OCI-LY3 (cell line): ENCODE results near the gene LPCAT1.

Experiments
- H2AFZ ChIP-seq: fragments of 200-600, 300-600 bp; shearing (Covaris generic); 2 replicates; pipeline ENCODE4 v1.6.0; 2014; ENCODE audit warnings: antibody characterized with exemption, low read depth, low read length
- H3K27ac ChIP-seq: fragments of 200-600, 300-600 bp; sonication (generic); 2 replicates; pipeline ENCODE4 v1.5.1; 2014; ENCODE audit warnings: mild to moderate bottlenecking, low read length, moderate library complexity, mixed read lengths
- H3K27me3 ChIP-seq: fragments of 200-600, 300-600 bp; sonication (generic); 2 replicates; pipeline ENCODE4 v1.6.1; 2014; ENCODE audit warnings: low read depth, low read length, mixed read lengths
- H3K36me3 ChIP-seq: fragments of 200-600, 300-600 bp; sonication (generic); replicated peaks from 2 replicates; pipeline ENCODE3; 2014; ENCODE audit warnings: low read depth, low read length, mixed read lengths
- H3K4me1 ChIP-seq: fragments of 300-600, 200-600 bp; sonication (generic); 2 replicates; pipeline ENCODE4 v1.6.1; 2014; ENCODE audit warnings: low read length, mixed read lengths
- H3K4me2 ChIP-seq: fragments of 200-600, 300-600 bp; sonication (generic); 2 replicates; pipeline ENCODE4 v1.6.1; 2014; ENCODE audit warnings: low read length, mixed read lengths
- H3K4me3 ChIP-seq: fragments of 300-600, 200-600 bp; sonication (generic); 2 replicates; pipeline ENCODE4 v1.5.1; 2014; ENCODE audit warnings: antibody characterized with exemption, mild to moderate bottlenecking, low read length, moderate library complexity
- H3K79me2 ChIP-seq: fragments of 300-600, 200-600 bp; shearing (Covaris generic); 2 replicates; pipeline ENCODE4 v1.6.1; 2014; ENCODE audit warnings: mild to moderate bottlenecking, low read length, mixed read lengths
- H3K9ac ChIP-seq: fragments of 300-600, 200-600 bp; shearing (Covaris generic); 2 replicates; pipeline ENCODE4 v1.6.0; 2014; ENCODE audit warnings: mild to moderate bottlenecking, low read length, moderate library complexity
- H3K9me3 ChIP-seq: fragments of 200-600, 300-600 bp; shearing (Covaris generic); 2 replicates; pipeline ENCODE4 v1.6.1; 2014; ENCODE audit warnings: low read length, mixed read lengths; ENCODE audit not compliant: insufficient read depth
- H4K20me1 ChIP-seq: fragments of 200-600, 300-600 bp; sonication (generic); 2 replicates; pipeline ENCODE4 v1.6.1; 2016; ENCODE audit warnings: low read length, mixed read lengths; ENCODE audit not compliant: insufficient read depth
- CTCF ChIP-seq: fragments of 200-600, 300-600 bp; sonication (generic); IDR thresholded peaks from 2 replicates; pipeline ENCODE4 v1.5.1; 2014; ENCODE audit warnings: antibody characterized with exemption, low read length, low read depth
- EZH2phosphoT487 ChIP-seq: fragments of 200-600 bp; shearing (Covaris generic); IDR thresholded peaks from 2 replicates; pipeline ENCODE4 v1.6.1; 2018; ENCODE audit warnings: antibody characterized with exemption, mixed run types, low read depth

The LPCAT1 gene

DNA sequence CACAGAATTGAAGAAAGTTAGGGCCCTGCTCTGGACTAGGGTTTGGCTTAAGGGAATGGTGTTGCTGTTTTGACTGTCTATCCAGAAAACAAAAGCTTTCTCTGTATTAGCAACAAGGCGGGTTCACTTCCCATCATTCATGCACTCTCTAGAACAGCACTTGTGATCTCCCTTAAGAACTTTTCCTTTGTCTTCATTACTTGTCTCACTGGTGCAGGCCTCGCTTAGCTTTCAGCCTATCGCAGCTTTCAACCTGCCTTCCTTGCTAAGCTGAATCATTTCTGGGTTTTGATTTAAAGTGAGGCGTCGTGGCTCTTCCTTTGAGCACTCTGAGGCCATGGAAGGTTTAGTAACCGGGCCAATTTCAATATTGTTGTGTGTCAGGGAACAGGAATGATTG, 35.2 kb upstream of the LPCAT1 start:
- H3K79me2 ChIP-seq: no peaks in the 10 kb centered on the region
- peaks cover 2% of the 10 kb centered on the region; the same call in 1 of the 2 replicates for H3K4me1 ChIP-seq
- no peak overlapping the region for H3K4me2 ChIP-seq
- H3K27ac ChIP-seq: no peak overlapping the region
- H3K9me3 ChIP-seq: no peaks in the 10 kb centered on the region
- no peak overlapping the region for H2AFZ ChIP-seq
- H3K4me3 ChIP-seq: no peak overlapping the region
- TF ChIP-seq EZH2phosphoT487 (no peak), CTCF (no peak)
- H3K9ac ChIP-seq: no peak overlapping the region
- H3K36me3 ChIP-seq: no peaks in the 10 kb centered on the region
- H4K20me1 ChIP-seq: no peaks in the 10 kb centered on the region
- H3K27me3 ChIP-seq: no peaks in the 10 kb centered on the region

GRCh38 chr5:1557114-1557873, 33.5 kb upstream of the LPCAT1 start:
- no peak for TF ChIP-seq EZH2phosphoT487
- no peak overlapping the region for H3K9ac ChIP-seq

DNA sequence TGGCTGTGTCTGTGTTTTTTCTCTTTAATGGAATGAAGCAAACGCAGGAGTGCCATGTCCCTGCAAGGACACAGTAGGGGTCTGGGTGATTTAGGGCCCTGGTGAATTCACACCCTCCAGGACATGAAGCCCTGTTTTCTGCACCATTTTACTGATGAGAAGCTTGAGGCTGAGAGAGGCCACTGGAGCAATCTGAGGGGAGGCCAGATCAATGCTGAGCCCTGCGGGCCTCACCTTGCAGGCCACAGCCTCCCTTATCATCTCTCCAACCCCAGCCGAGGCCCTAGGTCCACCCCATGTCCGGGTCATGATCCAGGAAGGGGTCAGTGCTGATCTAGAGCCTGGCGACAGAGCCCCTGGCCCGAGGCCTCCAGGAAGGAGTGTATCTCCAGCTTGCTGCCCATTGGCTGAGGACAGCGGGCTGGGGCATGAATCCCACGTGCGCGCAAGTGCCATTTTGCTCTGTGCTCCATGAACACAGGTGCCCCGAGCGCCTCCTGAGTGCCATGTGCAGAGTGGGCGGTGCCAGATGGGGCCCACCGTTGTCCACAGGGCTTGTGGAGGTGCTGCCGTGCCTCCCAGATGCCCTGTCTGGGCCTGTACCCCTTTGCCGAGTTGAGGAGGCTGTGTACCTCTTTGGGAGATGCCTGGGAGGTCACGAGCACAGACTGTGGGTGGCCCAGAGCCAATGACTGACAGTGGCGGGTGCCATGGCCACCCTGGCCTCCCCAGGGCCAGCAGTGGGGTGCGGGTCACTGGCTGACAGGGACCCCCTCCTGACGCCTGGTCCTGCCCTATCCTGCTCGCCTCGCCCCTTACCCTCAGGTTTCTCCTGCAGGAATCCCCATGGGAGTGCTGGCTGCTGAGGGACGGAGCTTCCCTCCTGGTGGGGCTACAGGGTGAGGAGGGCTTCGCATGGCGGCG, 32.3 kb upstream of the LPCAT1 start:
- Histone ChIP-seq H3K79me2 (no peaks in the 10 kb centered on the region), H3K36me3 (no peaks in the 10 kb centered on the region), H2AFZ (no peak overlapping the region), H4K20me1 (no peaks in the 10 kb centered on the region), H3K4me1 (no peaks in the 10 kb centered on the region), H3K27ac (no peak overlapping the region), H3K9ac (no peak overlapping the region), H3K27me3 (no peaks in the 10 kb centered on the region), H3K4me3 (no peak overlapping the region), H3K4me2 (no peak overlapping the region), H3K9me3 (no peaks in the 10 kb centered on the region)
- no peak for TF ChIP-seq CTCF
- no peak for TF ChIP-seq EZH2phosphoT487

More at GRCh38 chr5:1557114-1557873, 33.5 kb upstream of the LPCAT1 start:
- H3K4me1 ChIP-seq: no peaks in the 10 kb centered on the region
- no peaks in the 10 kb centered on the region for H3K9me3 ChIP-seq
- H3K4me3 ChIP-seq: no peak overlapping the region
- H3K27me3 ChIP-seq: no peaks in the 10 kb centered on the region
- no peak overlapping the region for H2AFZ ChIP-seq
- H3K79me2 ChIP-seq: no peaks in the 10 kb centered on the region
- H3K27ac ChIP-seq: no peak overlapping the region
- H3K4me2 ChIP-seq: no peak overlapping the region
- no peaks in the 10 kb centered on the region for H3K36me3 ChIP-seq
- H4K20me1 ChIP-seq: no peaks in the 10 kb centered on the region

DNA sequence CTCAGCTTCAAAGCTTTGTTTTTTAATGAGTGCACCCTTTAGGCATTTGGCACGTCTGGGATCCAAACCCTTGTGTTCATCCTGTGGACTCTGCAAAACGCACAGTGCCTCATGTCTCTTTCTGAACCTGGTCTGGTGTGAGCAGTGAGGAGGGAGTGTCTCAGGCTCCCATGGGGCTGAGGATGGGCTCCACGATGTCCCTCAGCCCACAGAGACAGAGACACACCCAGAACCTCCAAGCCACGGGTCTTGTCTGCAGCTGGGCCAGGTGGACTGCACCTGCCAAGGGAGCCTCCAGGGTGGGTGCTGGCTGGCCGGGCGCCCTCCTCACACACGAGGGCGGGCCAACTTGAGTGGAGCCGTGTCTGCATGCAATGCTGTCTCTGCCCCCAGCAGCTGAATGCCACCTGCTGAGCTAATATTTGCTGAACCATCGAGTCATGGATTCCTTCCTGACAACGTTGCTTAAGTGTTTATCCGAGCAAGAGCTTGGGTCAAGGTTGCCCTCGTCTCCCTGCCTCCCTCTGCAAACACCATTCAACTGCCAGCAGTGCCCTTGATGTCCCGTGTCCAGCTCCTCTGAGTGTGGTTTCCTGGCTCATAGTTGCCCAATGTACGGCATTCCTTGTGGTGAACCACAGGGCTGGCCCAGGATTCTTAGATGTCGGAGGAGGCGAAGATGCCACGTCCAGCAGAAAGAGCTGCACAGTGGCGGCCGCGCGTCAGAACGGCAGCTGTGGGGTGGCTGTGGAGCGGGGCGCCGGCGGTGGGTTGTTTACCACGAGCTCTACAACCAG, 31.4 kb upstream of the LPCAT1 start:
- H3K4me2 ChIP-seq: no peak overlapping the region
- H3K9ac ChIP-seq: no peak overlapping the region
- H2AFZ ChIP-seq: no peak overlapping the region
- H3K36me3 ChIP-seq: no peaks in the 10 kb centered on the region
- TF ChIP-seq CTCF (no peak), EZH2phosphoT487 (no peak)
- no peak overlapping the region for H3K27ac ChIP-seq
- H3K9me3 ChIP-seq: no peaks in the 10 kb centered on the region
- H3K79me2 ChIP-seq: no peaks in the 10 kb centered on the region
- no peaks in the 10 kb centered on the region for H3K27me3 ChIP-seq
- H3K4me3 ChIP-seq: no peak overlapping the region
- no peaks in the 10 kb centered on the region for H4K20me1 ChIP-seq
- no peaks in the 10 kb centered on the region for H3K4me1 ChIP-seq
